Thyroid gland (tissue), 4 donors: ENCODE measurements around the gene TADA1. TPM values are rescaled to one million over a fixed set of nuclear protein-coding genes. Genes with fewer than 3 reads are reported as not detected.

Experiments
- DNase-seq, 2 donors: peaks; one replicate each; pipeline ENCODE4 v3.0.0-alpha.2; 2019
- H3K27ac ChIP-seq, 3 donors: fragments of 200-600 bp; sonication (generic); 1 replicate in 2 of 3; 2 replicates in 1 of 3; pipeline ENCODE4 v1.5.1; 2016 to 2019; ENCODE audit warnings: mild to moderate bottlenecking in 1 of 3, moderate library complexity in 1 of 3
- H3K27me3 ChIP-seq: fragments of 200-600 bp; sonication (generic); one replicate; pipeline ENCODE4 v1.5.1; 2019
- H3K36me3 ChIP-seq, 2 donors: fragments of 200-600 bp; sonication (generic); one replicate each; pipeline ENCODE4 v1.5.1; 2016 to 2019
- H3K4me1 ChIP-seq, 2 donors: fragments of 200-600 bp; sonication (generic); one replicate each; pipeline ENCODE4 v1.5.1; 2017 to 2019
- H3K4me3 ChIP-seq, 3 donors: fragments of 200-600 bp; sonication (generic); replicated peaks in 1 of 3; 1 replicate in 2 of 3; 2 replicates in 1 of 3; pipeline ENCODE4 v1.5.1; 2016; ENCODE audit warnings: mild to moderate bottlenecking in 1 of 3
- H3K9me3 ChIP-seq: fragments of 200-600 bp; sonication (generic); one replicate; pipeline ENCODE4 v1.5.1; 2017
- POLR2A ChIP-seq, 2 donors: fragments of 450-650 bp; IDR thresholded peaks; one replicate each; pipeline ENCODE4 v1.6.1; 2017; ENCODE audit warnings: antibody characterized with exemption in 2 of 2, mild to moderate bottlenecking in 2 of 2, moderate library complexity in 1 of 2
- WGBS, 2 donors: methylation state at CpG; one replicate each; pipeline ENCODE4 v1.1.5; 2017; 5-methylcytosine and 5-hydroxymethylcytosine counted together
- intact Hi-C: fragments of 100-400 bp; cut with DNase I; formaldehyde crosslinking; loops from one replicate; pipeline ENCODE4 v1.15.1; 2023
- total RNA-seq, 4 donors: library from RNA; depleted of rRNA; stranded (reverse); fragments of >200 nt; gene quantifications; one replicate each; pipeline ENCODE4 v1.2.3, GENCODE V29; 2016
- TF ChIP-seq, protein P1 (sequence below), 6 experiments: fragments of 200-600 bp in 3 of 6; fragments of 450-650 bp in 3 of 6; sonication (generic) in 3 of 6; IDR thresholded peaks; one replicate each; pipeline ENCODE4 v1.5.1; 2016 to 2019; ENCODE audit warnings: antibody characterized with exemption in 6 of 6, mild to moderate bottlenecking in 2 of 6, inconsistent platforms in 1 of 6, moderate library complexity in 1 of 6

TADA1 gene, protein sequence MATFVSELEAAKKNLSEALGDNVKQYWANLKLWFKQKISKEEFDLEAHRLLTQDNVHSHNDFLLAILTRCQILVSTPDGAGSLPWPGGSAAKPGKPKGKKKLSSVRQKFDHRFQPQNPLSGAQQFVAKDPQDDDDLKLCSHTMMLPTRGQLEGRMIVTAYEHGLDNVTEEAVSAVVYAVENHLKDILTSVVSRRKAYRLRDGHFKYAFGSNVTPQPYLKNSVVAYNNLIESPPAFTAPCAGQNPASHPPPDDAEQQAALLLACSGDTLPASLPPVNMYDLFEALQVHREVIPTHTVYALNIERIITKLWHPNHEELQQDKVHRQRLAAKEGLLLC
- total RNA-seq, result 10 to 100 TPM; 14.6 to 17.3 (median 16.1) TPM

DNA sequence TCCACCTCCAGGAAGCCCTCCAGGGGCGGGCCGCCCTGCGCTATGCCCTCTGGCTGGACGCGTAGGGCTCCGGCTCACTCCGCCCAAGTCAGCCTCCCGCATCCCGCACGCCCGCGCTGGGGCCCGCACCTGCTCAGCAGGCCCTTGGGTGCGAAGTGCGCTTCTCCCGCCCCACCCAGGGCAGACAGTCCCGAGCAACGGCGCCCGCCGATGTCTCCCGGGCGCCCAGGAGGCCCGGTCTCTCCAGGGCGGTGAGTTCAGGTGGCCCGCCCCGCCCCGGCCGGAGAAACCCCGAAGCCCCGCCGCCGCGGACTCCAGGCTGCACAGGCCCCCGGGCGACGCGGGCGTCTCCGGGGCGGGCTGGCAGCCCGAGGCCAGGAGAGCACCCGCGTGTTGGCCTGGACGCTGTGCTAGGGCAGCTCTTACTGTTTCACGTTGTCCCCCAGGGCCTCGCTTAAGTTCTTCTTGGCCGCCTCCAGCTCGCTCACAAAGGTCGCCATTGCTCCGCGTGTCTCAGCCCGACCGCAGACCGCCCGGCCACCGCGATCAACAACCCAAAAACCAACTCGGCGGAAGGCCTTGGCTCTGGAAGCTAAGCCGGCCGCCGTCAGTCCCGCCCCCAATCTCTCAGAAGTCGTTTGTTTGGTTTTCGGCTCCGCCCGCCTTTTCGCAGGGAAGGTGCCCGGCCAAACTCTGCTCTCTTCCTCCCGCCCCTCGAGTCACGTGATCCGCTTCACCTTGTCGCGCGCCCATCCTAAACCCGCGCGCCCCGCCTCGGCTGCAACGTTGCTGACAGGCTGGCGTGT, at the start of gene TADA1:
Gene TADA1, minus strand, starts transcription at position 531 of the 806 bp plus-strand sequence. Its CDS starts 31 bp downstream, at position 500.
- WGBS, 2 donors, result 0 to 1% methylated on average over 32 to 38 of the region's 84 CpGs
- TF ChIP-seq POLR2A (IDR thresholded peaks at IDR 0.05), result peak in 1 of 2 donors; percentile 76
- TF ChIP-seq, protein P1, sequence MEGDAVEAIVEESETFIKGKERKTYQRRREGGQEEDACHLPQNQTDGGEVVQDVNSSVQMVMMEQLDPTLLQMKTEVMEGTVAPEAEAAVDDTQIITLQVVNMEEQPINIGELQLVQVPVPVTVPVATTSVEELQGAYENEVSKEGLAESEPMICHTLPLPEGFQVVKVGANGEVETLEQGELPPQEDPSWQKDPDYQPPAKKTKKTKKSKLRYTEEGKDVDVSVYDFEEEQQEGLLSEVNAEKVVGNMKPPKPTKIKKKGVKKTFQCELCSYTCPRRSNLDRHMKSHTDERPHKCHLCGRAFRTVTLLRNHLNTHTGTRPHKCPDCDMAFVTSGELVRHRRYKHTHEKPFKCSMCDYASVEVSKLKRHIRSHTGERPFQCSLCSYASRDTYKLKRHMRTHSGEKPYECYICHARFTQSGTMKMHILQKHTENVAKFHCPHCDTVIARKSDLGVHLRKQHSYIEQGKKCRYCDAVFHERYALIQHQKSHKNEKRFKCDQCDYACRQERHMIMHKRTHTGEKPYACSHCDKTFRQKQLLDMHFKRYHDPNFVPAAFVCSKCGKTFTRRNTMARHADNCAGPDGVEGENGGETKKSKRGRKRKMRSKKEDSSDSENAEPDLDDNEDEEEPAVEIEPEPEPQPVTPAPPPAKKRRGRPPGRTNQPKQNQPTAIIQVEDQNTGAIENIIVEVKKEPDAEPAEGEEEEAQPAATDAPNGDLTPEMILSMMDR (IDR thresholded peaks at IDR 0.05), result peak in 1 of 6 experiments; percentile 51

DNA sequence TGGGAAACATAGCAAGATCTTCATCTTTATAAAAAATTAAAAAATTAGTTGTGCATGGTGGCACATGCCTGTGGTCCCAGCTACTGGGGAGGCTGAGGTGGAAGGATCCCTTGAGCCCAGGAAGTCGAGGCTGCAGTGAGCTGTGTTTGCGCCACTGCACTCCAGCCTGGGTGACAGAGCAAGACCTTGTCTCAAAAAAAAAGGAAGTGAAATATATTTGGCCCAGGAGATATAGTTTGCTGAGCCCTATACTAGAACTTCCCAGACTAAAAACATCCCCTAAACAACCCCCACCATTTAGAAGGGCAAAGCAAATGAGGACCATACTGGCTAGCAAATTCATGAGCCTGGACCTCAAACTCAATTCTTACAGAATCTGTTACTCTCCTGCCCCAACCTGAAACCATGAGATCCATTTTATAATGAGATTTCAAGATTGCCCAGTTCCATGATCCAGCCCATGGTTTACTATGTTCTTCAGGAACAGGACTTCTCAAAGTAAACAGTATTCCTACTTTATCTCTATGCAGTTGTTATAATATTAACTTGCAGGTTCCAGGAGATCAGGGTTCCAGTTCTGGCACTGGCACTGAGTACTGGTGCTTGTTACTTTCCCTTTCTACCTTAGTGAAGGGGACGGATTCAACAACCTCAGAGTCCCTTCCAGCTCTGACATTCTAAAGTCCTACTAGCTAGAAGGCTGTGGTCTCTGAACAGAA, 48.9 kb upstream of the TADA1 start:
- intact Hi-C loops, result no loop called here
- WGBS, 2 donors, result 64 to 72% methylated on average over 3 of the region's 3 CpGs
- peaks cover 6% of the 10 kb centered on the region for H3K27me3 ChIP-seq
- DNase-seq, result no peak
- TF ChIP-seq, protein P1 (IDR thresholded peaks at IDR 0.05), result no peak
- TF ChIP-seq POLR2A (IDR thresholded peaks at IDR 0.05), result no peak
- no peaks in the 10 kb centered on the region for H3K36me3 ChIP-seq
- no peaks in the 10 kb centered on the region for H3K9me3 ChIP-seq
- H3K27ac ChIP-seq, result no peak overlapping the region
- no peak overlapping the region for H3K4me3 ChIP-seq
- H3K4me1 ChIP-seq, result peaks cover 3 to 15% of the 10 kb centered on the region in 2 donors

More for the DNA sequence above, at the start of gene TADA1:
- Histone ChIP-seq H3K27ac (peak within 1 kb of the TSS; percentile 78 to 96 (median 88)), H3K36me3 (no peaks in the 10 kb centered on the region), H3K9me3 (no peaks in the 10 kb centered on the region), H3K27me3 (no peaks in the 10 kb centered on the region), H3K4me1 (peaks cover 10% of the 10 kb centered on the region in 2 donors), H3K4me3 (peak within 1 kb of the TSS; percentile 82 to 96 (median 87))
- intact Hi-C loops, result no loop called here
- DNase-seq, result peak; percentile 100

DNA sequence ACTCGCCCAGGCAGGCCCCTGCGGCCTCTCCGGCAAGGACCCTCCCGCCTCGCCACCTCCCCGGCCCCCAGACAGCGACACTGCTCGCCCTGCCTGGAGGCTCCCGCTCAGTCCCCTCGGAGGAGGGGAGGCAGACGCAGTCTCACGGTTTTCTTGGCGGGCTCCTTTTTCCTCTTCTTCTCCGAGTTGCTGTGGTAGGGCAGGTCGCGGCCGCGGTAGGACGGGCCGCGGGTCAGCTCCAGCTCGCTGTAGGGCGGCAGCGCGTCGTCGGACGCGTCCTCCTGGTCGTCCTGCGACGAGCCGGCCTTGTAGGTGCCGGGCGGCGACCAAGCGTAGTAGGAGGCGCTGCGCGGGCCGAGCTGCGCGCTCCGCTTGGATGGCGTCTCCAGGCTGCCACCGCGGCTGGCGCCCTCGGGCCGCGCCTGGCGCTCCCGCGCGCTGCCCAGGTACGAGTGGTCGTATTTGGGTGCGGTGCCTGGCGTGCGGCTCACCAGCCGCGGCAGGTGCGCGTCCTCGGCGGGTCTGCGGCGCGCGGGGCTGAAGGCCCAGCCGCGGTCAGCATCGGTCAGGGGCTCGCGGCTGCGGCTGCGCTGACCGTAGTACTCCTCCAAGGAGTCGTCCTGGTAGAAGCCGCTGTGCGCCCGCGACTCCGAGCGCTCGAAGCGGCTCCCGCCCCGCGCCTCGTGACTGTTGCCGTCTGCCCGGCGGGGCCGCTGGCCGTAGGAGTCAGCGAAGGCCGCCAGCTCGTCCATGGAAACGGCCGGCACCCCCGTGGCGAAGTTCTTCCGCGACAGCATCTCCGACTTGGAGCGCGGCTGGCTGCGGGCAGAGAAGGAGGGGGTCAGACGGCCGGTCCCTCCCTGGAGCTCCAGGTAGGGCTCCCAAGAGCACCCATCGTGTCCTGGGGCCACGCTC, 44.8 kb upstream of the TADA1 start:
- H3K4me3 ChIP-seq, result peak overlapping the region in 1 of 3 donors; percentile 5
- 14 to 20% methylated on average over 21 to 41 of the region's 113 CpGs for WGBS, 2 donors
- TF ChIP-seq, protein P1 (IDR thresholded peaks at IDR 0.05), result no peak
- TF ChIP-seq POLR2A (IDR thresholded peaks at IDR 0.05), result no peak
- no peaks in the 10 kb centered on the region for H3K9me3 ChIP-seq
- DNase-seq, result peak; percentile 32 to 44
- H3K27ac ChIP-seq, result no peak overlapping the region
- intact Hi-C loops, result no loop called here
- H3K36me3 ChIP-seq, result no peaks in the 10 kb centered on the region
- peaks cover 3 to 15% of the 10 kb centered on the region in 2 donors for H3K4me1 ChIP-seq
- H3K27me3 ChIP-seq, result peaks cover 8% of the 10 kb centered on the region

DNA sequence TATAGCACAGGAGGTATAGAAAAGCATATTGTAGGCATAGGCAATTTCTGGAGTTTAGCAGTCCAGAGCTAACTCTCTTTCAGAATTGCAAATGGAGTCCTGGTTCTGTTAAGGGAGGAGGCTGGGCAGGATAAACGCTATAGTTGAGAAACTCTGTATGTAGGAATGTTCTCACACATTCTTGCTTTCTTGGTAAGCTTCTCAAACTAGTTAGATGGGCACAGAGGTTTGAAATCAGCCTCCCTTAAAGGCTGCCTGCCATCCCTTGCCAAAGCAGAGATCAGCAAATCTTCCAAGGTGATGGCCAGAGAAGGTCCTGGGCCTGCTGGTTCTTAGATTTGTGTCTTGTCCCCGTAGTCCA, 42.9 kb upstream of the TADA1 start:
- H3K36me3 ChIP-seq, result no peaks in the 10 kb centered on the region
- TF ChIP-seq POLR2A (IDR thresholded peaks at IDR 0.05), result no peak
- TF ChIP-seq, protein P1 (IDR thresholded peaks at IDR 0.05), result no peak
- WGBS, 2 donors, result 86 to 90% methylated on average over 2 of the region's 2 CpGs
- H3K9me3 ChIP-seq, result no peaks in the 10 kb centered on the region
- no peak overlapping the region for H3K27ac ChIP-seq
- H3K27me3 ChIP-seq, result peaks cover 8% of the 10 kb centered on the region
- H3K4me1 ChIP-seq, result peaks cover 3 to 9% of the 10 kb centered on the region in 2 donors
- DNase-seq, result no peak
- intact Hi-C loops, result no loop called here
- H3K4me3 ChIP-seq, result no peak overlapping the region
